Coronary artery (tissue), 2 donors: ENCODE results near the gene CCDC68.
"Not testable (repeated sequence)": the region's sequence is repeated elsewhere in the genome, so short reads cannot be mapped to it uniquely, and the experiment has no call there.

Experiments
- DNase-seq: peaks from one replicate; pipeline ENCODE4 v3.0.0-alpha.2; 2017; ENCODE audit warnings: low spot score
- H3K27ac ChIP-seq, 2 donors: fragments of 200-600 bp; sonication (generic); one replicate each; pipeline ENCODE4 v1.5.1; 2016 to 2019
- H3K4me3 ChIP-seq: fragments of 200-600 bp; sonication (generic); 2 replicates; pipeline ENCODE4 v1.5.1; 2016; ENCODE audit warnings: mild to moderate bottlenecking, moderate library complexity
- TF ChIP-seq, protein P1 (sequence below): fragments of 200-600 bp; sonication (generic); IDR thresholded peaks from one replicate; pipeline ENCODE4 v1.5.1; 2019; ENCODE audit warnings: antibody characterized with exemption

Gene CCDC68

DNA sequence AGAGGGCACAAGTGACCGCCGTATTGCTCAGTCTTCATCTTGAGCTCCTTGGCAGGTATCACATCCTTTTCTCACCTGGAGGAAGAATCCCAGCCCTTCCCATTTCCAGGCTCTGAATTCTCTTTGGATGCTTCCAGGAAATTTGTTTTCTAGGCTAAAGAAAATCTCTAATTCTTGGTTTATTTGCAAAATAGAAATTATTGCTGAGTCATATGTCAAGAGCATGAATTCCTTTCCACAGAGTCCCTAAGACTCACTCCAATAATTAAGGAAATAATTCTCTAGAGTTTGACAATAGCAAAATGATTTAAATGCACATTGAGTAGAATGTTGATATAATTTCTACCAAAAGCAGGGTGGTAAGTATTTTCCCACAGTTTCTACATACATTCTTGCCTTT lies 16.3 kb upstream of the CCDC68 start:
- TF ChIP-seq, protein P1, sequence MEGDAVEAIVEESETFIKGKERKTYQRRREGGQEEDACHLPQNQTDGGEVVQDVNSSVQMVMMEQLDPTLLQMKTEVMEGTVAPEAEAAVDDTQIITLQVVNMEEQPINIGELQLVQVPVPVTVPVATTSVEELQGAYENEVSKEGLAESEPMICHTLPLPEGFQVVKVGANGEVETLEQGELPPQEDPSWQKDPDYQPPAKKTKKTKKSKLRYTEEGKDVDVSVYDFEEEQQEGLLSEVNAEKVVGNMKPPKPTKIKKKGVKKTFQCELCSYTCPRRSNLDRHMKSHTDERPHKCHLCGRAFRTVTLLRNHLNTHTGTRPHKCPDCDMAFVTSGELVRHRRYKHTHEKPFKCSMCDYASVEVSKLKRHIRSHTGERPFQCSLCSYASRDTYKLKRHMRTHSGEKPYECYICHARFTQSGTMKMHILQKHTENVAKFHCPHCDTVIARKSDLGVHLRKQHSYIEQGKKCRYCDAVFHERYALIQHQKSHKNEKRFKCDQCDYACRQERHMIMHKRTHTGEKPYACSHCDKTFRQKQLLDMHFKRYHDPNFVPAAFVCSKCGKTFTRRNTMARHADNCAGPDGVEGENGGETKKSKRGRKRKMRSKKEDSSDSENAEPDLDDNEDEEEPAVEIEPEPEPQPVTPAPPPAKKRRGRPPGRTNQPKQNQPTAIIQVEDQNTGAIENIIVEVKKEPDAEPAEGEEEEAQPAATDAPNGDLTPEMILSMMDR: no peak
- Histone ChIP-seq H3K27ac (no peak overlapping the region), H3K4me3 (no peak overlapping the region)
- DNase-seq: no peak

DNA sequence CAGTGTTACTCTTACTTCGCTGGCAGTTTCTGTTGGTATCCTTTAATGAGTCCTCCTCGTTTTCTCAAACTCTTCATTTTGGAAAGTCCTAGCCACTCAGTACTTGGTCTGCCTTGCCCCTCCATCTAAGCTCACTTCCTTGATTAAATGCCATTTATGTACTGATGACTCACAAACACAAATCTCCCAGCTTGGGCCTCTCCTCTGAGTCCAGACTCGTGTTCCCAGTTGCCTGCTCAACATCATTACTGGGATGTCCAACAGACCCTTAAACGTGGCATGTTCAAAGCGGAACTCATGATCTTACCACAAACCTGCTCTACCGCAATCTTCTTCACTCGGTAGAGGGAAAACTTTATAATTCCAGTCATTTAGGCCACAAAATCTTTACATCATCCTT lies 13.8 kb upstream of the CCDC68 start:
- Histone ChIP-seq H3K27ac (no peak overlapping the region), H3K4me3 (no peak overlapping the region)
- DNase-seq: no peak
- TF ChIP-seq, protein P1: no peak

DNA sequence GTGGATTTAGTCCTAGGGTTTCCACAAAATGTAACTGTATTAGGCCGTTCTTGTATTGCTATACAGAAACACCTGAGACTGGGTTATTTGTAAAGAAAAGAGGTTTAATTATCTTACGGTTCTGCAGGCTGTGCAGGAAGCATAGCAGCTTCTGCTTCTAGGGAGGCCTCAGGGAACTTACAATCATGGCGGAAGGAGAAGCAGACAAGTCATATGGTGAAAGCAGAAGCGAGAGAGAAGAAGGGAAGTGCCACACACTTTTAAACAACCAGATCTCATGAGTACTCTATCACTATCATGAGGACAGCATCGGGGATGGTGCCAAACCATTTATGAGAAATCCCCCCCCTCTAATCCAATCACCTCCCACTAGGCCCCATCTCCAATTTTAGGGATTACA lies 9.5 kb upstream of the CCDC68 start:
- TF ChIP-seq, protein P1: no peak
- H3K4me3 ChIP-seq: no peak overlapping the region
- no peak for DNase-seq
- H3K27ac ChIP-seq: no peak overlapping the region

DNA sequence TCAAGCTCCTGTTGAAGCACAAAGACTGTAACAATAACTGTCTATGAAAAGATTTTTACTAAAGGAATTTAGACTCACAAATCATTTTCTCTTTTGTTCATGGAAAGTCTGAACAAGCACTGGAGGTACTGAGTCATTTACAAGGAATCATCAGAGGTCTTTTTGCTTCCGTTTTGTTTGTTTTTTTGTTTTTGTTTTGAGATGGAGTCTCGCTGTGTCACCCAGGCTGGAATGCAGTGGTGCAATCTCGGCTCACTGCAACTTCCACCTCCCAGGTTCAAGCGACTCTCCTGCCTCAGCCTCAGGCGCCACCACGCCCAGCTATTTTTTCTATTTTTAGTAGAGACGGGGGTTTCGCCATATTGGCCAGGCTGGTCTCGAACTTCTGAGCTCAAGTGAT lies 9.0 kb upstream of the CCDC68 start:
- H3K27ac ChIP-seq: not testable (repeated sequence)

DNA sequence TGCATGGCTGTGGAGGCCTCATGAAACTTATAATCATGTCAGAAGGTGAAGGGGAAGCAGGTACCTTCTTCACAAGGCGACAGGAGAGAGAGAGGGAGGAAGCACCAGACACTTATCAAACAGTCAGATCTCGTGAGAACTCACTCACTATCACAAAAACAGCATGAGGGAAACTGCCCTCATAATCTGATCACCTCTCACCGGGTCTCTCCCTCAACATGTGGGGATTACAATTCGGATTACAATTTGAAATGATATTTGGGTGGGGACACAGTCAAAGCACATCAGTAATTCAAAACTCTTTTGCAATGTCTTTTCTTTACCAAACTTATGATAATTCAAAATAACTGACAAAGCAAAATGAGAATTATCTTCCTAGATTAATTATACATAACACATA lies 8.5 kb upstream of the CCDC68 start:
- no peak for DNase-seq
- Histone ChIP-seq H3K4me3 (no peak overlapping the region), H3K27ac (no peak overlapping the region)
- TF ChIP-seq, protein P1: no peak

More for the DNA sequence above, 9.0 kb upstream of the CCDC68 start:
- H3K4me3 ChIP-seq, DNase-seq: not testable (repeated sequence)

DNA sequence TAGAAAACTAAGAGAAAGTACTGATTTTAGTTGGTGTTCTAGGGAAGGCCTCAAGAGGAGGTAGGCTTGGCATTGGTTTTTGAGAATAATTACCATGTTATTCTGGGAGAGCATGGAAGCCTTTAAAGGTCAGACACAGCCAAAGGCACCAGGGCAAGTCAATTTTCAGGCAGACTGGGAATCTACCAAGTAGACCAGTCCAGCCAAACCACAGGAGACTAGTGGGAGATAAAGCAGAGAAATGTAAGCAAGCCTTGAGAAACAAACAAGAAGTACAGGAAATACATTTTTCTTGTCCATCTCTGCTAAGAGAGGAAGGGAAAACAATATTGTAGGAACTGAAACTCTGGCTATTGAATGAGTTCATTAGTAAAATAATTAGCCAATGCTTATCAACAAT lies 5.5 kb upstream of the CCDC68 start:
- no peak for DNase-seq
- Histone ChIP-seq H3K27ac (no peak overlapping the region), H3K4me3 (no peak overlapping the region)
- TF ChIP-seq, protein P1: no peak

DNA sequence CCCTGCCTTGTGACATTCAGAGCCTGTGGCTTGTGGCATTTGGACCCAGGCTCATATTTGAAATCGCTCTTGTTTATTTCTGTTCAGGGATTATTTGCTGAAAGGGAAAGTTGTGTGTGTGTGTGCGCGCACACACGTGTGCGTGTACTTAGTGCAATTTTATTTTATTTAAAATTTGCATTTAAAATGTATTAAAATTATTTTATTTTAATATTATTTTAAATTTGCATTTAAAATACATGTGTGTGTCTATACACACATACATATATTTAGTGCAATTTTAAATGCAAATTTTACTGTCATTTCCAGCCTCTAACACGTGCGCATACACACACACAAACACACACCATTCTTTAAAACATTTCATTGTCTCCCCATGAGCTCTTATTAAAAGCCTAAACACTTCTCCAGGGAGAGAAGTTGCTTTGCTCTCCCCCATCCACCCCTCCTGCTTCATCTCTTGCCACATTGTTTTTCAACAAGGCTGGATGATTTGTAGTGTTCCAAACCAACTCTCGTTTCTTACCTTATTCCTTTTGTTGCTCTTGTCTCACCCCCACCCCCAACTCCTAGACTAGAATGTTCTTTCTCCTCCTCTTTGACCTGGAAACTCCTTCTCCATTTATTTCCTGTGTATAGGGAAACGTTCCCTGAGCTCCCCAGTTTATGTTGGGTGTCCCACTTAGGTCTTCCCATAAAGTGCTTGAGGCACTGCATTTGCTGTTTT lies 3.8 kb upstream of the CCDC68 start:
- Histone ChIP-seq H3K27ac (no peak overlapping the region), H3K4me3 (no peak overlapping the region)
- TF ChIP-seq, protein P1: no peak
- no peak for DNase-seq
